Right lobe of liver (tissue), 4 donors: ENCODE results near the gene HSD17B2.

Source experiments
- CTCF ChIP-seq, 4 donors: fragments of 200-600 bp in 3 of 4; fragments of 450-650 bp in 1 of 4; IDR thresholded peaks; one replicate each; pipeline versions ENCODE4 v1.5.1 to v1.8.0; 2016 to 2022; ENCODE audit warnings: antibody characterized with exemption in 4 of 4, mild to moderate bottlenecking in 2 of 4
- POLR2A ChIP-seq: fragments of 450-650 bp; IDR thresholded peaks from one replicate; pipeline ENCODE4 v1.6.1; 2017; ENCODE audit warnings: antibody characterized with exemption, mild to moderate bottlenecking
- donor health status: DM: no; HTN: no; CAD: no.
- donor health status: DM: no; HTN: no; CAD: no.
- donor health status: DM: no; HTN: yes; CAD: no.

- no peak for TF ChIP-seq CTCF (IDR thresholded peaks at IDR 0.05)
- TF ChIP-seq POLR2A, result no peak
Observed at GRCh38 chr16:82070656-82071369, 35.8 kb downstream of the HSD17B2 start.
